NCI-H187 (cell line): ENCODE data around the gene ADAM10.

Experiments
- DNase-seq, 2 experiments: peaks; one replicate each; lab custom pipeline; 2025; lab: John Stamatoyannopoulos, UW

Gene ADAM10

GRCh38 chr15:58575045-58575786, 174.3 kb downstream of the ADAM10 start:
- no peak for DNase-seq

GRCh38 chr15:58574631-58575030, 174.9 kb downstream of the ADAM10 start:
- DNase-seq = no peak

DNA sequence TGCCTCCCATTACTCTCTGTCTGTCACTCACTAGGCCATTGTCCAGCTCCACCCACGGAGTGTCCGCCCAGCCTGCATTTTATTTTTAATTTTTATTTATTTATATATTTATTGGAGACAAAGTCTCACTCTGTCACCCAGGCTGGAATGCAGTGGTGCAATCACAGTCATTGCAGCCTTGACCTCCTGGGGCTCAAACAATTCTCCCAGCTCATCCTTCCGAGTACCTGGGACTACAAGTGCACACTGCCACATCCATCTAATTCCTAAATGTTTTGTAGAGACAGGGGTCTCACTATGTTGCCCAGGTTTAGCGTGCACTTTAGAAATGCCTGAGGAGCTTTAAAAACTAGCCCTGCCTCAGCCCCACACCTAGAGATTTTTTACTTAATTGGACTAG, 176.2 kb downstream of the ADAM10 start:
- DNase-seq = no peak

DNA sequence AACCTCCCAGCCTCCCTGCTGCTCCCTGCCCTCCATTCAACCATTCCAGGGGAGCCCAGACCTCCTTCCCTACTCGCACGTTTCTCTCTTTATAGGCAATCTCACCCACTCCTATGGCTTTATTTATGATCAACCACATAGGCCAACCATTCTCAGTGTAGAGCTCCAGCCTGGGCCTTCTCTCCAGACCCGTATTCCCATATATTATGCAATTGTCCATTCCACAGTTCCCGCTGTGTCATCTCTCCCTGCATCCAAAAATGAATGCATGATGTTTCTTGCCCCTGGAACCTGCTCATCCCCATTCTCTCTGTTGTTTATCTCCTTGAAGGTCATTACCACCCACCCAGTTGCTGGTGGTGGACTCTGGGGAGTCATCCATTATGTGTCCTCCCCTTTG, 177.0 kb downstream of the ADAM10 start:
- no peak for DNase-seq

DNA sequence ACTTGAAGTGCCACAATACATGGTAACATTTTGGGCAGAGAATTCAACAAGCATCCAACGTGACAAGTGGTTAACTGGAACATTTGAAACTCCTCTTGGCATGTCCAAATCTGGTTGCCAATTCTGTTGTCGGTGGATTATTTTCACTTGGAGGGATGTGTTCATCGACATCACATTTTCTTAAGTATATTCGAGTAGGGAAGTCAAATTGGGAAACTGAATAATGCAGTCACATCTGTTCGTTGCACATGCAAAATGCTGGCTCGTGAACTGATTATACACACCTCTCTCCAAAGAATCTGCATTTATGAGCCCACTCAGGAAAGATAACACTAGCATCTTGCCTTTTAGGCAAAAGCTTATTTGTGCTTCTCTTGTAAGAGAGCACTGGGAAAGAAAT, 178.0 kb downstream of the ADAM10 start:
- DNase-seq = no peak

GRCh38 chr15:58569455-58569854, 180.1 kb downstream of the ADAM10 start:
- no peak for DNase-seq

- DNase-seq = no peak
Measured at GRCh38 chr15:58568157-58568571, 181.3 kb downstream of the ADAM10 start.

DNA sequence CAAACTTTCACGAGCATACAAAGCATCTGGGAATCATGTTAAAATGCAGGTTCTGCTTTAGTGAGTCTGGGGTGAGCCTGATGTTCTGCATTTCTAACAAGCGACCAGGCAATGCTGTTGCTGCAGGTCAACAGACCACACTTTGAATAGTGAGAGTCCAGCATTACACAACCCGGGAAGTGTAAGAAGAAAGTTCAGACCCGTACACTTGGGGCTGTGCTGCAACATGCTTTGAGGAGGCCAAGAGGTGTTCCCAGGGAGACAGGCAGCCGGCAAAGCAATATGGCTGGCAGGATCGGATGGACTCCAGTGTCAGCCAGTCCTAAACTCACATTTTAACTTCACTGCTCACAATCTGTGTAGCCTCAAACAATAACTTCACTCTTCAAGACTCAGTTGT, 183.5 kb downstream of the ADAM10 start:
- no peak for DNase-seq

- DNase-seq = no peak
Measured at GRCh38 chr15:58565619-58566018, 183.9 kb downstream of the ADAM10 start.

DNA sequence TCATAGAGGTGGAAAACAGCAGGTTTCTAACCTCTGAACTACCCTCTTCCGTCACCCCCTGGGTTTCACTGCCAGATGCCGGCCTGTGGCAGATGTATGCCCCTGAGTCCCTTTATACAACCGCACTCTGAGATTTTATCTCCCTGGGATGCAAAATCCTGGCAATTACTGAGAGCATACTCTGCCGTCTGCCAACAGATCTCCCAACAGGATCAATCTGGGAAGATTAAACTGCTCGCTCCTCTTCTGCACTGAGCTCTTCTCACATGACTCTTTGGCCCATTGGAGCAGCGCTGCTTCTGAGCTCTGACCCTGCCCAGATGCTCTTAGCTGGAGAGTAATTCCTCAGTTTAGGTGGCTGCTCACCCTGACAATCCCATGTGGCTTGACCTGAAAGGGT, 184.5 kb downstream of the ADAM10 start:
- no peak for DNase-seq

DNA sequence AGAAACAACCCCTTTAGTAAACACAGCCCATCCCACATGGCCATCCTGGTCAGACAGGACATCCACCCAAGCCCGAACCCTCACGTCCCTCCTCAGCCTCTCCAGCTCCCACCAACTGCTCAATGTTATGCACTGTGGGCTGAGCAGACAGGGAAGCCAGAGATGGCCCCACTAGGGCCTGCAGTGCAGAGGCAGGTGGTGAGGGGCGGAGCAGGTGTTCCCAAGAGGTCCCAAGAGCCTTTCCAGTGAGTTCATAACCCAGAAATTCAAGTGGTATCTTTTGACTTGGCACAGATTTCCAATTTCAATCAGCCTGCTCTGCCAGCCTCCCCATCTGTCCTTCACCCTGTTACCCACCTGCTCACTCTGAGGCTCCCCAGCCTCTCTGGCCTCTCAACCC, 187.4 kb downstream of the ADAM10 start:
- peak in 1 of 2 experiments; percentile 6 for DNase-seq

DNA sequence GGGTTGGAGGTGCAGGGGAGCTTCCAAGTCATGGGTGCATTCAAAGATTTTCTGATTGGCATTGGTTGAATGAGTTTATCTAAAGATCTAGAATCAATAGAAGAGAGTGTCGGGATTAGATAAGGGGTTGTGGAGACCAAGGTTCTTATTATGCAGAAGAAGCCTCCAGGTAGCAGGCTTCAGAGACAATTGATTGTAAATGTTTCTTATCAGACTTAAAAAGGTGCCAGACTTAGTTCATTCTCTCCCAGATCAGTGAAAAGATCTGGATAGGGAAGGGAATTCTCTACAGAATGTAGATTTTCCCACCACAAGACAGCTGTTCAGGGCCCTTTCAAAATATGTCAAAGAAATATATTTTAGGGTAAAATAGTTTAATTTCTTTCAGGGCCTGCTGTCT, 188.2 kb downstream of the ADAM10 start:
- DNase-seq = no peak

GRCh38 chr15:58559904-58560588, 189.5 kb downstream of the ADAM10 start:
- DNase-seq = no peak

DNA sequence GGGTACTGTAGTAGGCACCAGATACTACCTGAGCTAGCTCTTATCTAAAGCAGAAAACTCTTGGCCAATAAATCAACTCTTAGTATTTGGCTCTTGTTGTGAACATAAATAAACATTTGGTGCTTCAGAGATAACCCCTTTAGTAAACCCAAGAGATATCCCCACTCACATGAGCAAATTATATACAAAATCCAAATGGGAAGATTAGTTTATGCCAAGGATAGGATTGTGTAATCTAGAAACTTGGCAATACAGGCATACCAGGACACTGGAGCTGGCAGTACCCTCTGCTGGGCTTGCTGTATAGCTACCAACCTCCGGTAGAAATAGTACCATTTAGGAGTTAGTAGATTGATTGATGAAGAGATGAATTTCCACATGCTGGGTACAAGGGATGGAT, 190.7 kb downstream of the ADAM10 start:
- DNase-seq = no peak

GRCh38 chr15:58556541-58556940, 193.0 kb downstream of the ADAM10 start:
- DNase-seq = no peak

DNA sequence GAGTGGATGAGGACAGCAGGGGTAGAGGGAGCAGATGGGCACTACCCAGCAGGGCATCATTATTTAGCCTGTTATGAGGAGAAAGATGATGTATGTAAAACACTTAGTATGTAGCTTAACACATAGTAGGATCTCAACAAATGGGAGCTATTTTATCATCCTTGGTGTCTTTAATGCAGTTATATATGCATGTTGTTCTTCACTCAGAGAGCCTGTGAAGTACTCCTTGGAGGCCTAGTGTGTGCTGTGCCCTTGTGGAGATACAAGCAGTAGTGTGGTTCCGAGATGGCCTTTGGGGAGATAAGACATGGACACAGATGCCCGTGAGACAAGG, 193.5 kb downstream of the ADAM10 start:
- DNase-seq = no peak

- no peak for DNase-seq
Measured at GRCh38 chr15:58555162-58556027, 194.1 kb downstream of the ADAM10 start.

- DNase-seq = no peak
Measured at GRCh38 chr15:58554758-58555157, 194.7 kb downstream of the ADAM10 start.

GRCh38 chr15:58553365-58553918, 196.1 kb downstream of the ADAM10 start:
- no peak for DNase-seq

DNA sequence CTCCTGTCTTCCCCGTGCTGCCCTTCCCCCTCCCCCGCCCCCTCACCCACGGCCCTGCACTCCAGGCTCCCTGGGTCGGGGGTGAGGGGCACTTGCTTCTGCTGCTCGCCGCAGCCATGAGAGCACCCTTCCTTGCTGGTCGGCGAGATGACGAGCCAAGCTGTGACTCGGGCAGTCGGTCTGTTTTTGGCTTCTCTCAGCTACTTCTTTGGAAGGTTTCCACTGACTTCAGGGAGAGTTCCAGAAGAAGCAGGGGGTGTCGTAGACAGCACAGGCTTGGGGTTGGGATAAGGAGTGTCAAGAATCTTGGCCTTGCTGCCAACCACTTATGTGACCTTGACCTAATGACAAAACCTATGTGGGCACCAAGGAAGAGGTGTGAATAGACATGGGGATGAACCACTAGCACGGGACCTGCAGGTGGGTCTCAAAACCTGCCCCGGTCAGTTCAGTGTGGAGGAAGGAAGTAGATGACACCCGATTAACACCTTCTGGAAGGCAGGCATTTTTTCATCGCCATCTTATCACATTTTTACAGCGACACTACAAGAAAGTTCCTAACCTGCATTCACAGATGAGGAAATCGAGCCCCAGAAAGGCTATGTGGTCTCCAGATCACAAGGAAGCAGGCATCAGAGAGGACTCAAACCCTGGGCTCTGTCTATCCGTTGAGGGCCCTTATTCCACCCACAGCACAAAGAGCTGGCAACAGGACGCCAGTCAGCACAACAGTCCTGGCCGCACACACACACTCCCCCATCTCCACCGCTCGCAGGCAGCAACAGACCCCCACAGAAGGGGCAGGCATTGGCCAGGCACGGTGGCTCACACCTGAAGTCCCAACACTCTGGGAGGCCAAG, 196.8 kb downstream of the ADAM10 start:
- no peak for DNase-seq

DNA sequence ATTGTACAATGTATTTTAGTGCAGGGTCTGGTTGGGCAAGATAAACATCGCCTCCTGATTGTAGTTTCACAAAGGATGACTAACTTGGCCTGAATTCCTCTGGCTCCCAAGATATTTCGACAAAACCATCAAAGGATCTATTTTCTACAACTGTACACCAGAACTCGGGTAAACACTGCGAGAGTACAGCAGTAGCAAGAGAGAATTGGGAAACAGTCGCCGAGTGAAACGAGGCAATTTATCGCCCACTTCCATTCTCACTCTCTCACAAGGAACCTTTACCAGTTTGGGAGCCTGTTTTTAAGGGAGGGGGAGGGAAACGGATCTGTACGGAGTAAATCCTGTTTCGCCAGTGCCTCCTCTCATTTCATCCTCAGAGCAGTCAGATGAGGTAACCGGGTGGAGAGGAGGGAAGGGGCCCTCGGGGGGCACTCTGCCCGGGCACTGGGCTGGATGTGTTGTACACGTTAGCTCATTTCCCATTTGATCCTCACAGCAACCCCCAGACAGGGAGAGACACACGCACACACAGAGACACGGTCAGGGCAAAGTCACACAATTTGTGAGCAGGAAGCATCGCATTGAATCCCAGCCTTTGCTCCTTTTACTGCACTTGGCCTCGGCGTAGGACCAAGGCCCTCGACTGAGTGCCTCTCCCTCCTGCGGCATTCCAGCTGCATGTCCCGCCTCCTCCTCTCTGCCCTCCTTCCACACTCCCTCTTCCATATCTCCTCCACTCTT, 197.6 kb downstream of the ADAM10 start:
- no peak for DNase-seq
